OCI-LY1 (cell line): ENCODE measurements around the gene CRYBB1.

Source experiments
- EZH2 ChIP-seq: fragments of 200-600 bp; sonication (generic), shearing (Covaris generic); IDR thresholded peaks from 2 replicates; pipeline ENCODE4 v1.8.0; 2017; ENCODE audit warnings: borderline replicate concordance, mixed run types, mild to moderate bottlenecking, antibody characterized with exemption, low read length, moderate library complexity, mixed read lengths
- TF ChIP-seq, protein P1 (sequence below): fragments of 200-600 bp; sonication (generic), shearing (Covaris generic); IDR thresholded peaks from 2 replicates; pipeline ENCODE4 v1.5.1; 2017; ENCODE audit warnings: mild to moderate bottlenecking, antibody characterized with exemption, low read length, moderate library complexity, mixed read lengths

- no peak for TF ChIP-seq EZH2
- TF ChIP-seq, protein P1, sequence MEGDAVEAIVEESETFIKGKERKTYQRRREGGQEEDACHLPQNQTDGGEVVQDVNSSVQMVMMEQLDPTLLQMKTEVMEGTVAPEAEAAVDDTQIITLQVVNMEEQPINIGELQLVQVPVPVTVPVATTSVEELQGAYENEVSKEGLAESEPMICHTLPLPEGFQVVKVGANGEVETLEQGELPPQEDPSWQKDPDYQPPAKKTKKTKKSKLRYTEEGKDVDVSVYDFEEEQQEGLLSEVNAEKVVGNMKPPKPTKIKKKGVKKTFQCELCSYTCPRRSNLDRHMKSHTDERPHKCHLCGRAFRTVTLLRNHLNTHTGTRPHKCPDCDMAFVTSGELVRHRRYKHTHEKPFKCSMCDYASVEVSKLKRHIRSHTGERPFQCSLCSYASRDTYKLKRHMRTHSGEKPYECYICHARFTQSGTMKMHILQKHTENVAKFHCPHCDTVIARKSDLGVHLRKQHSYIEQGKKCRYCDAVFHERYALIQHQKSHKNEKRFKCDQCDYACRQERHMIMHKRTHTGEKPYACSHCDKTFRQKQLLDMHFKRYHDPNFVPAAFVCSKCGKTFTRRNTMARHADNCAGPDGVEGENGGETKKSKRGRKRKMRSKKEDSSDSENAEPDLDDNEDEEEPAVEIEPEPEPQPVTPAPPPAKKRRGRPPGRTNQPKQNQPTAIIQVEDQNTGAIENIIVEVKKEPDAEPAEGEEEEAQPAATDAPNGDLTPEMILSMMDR = no peak
Measured at GRCh38 chr22:26650722-26651421, 33.0 kb upstream of the CRYBB1 start.
